Measurements from ENCODE around the gene DNAJC4.
A peak's percentile ranks its signal among the peaks of the same experiment; 100 is the strongest.

DNAJC4 gene

GRCh38 chr11:64224151-64224890, 6.0 kb upstream of the DNAJC4 start:
- peak overlapping the region; percentile 94 for H3K4me3 ChIP-seq (replicated peaks; ENCODE audit: low read depth, low read length)
- DNase-seq (ENCODE audit: extremely low read depth, insufficient read length) = no peak
- TF ChIP-seq CTCF (IDR thresholded peaks at IDR 0.05; ENCODE audit: insufficient read depth, low read length, poor library complexity, severe bottlenecking) = no peak
- no peaks in the 10 kb centered on the region for H3K27me3 ChIP-seq (replicated peaks; ENCODE audit: control insufficient read depth, insufficient read depth, low read length)
- peaks cover 34% of the 10 kb centered on the region for H3K36me3 ChIP-seq (ENCODE audit: control insufficient read depth, insufficient read depth, low read length)

- DNase-seq (ENCODE audit: extremely low read depth, insufficient read length) = no peak
- Histone ChIP-seq H3K4me3 (replicated peaks; ENCODE audit: low read depth, low read length) (peak overlapping the region; percentile 94), H3K36me3 (ENCODE audit: control insufficient read depth, insufficient read depth, low read length) (peaks cover 29% of the 10 kb centered on the region), H3K27me3 (replicated peaks; ENCODE audit: control insufficient read depth, insufficient read depth, low read length) (no peaks in the 10 kb centered on the region)
- TF ChIP-seq CTCF (IDR thresholded peaks at IDR 0.05; ENCODE audit: insufficient read depth, low read length, poor library complexity, severe bottlenecking) = no peak
These were observed 5.3 kb upstream of the DNAJC4 start for GRCh38 chr11:64224891-64225607.

GRCh38 chr11:64225608-64226506, 4.5 kb upstream of the DNAJC4 start, which contains the start of the genes NUDT22 and TRPT1:
Gene NUDT22, plus strand, starts transcription at chr11:64226274. Its CDS starts 379 bp downstream, at chr11:64226653.
Gene TRPT1, minus strand, starts transcription at chr11:64226186. Its CDS starts 326 bp downstream, at chr11:64225860.
- DNase-seq (ENCODE audit: extremely low read depth, insufficient read length) = peak; percentile 92
- Histone ChIP-seq H3K27me3 (replicated peaks; ENCODE audit: control insufficient read depth, insufficient read depth, low read length) (no peaks in the 10 kb centered on the region), H3K36me3 (ENCODE audit: control insufficient read depth, insufficient read depth, low read length) (peaks cover 22% of the 10 kb centered on the region), H3K4me3 (replicated peaks; ENCODE audit: low read depth, low read length) (peak within 1 kb of the TSS; percentile 94)
- TF ChIP-seq CTCF (IDR thresholded peaks at IDR 0.05; ENCODE audit: insufficient read depth, low read length, poor library complexity, severe bottlenecking) = peak; percentile 35

- H3K36me3 ChIP-seq (ENCODE audit: control insufficient read depth, insufficient read depth, low read length) = peaks cover 17% of the 10 kb centered on the region
- peak overlapping the region; percentile 94 for H3K4me3 ChIP-seq (replicated peaks; ENCODE audit: low read depth, low read length)
- no peaks in the 10 kb centered on the region for H3K27me3 ChIP-seq (replicated peaks; ENCODE audit: control insufficient read depth, insufficient read depth, low read length)
- peak; percentile 6 for TF ChIP-seq CTCF (IDR thresholded peaks at IDR 0.05; ENCODE audit: insufficient read depth, low read length, poor library complexity, severe bottlenecking)
- peak; percentile 82 for DNase-seq (ENCODE audit: extremely low read depth, insufficient read length)
These were observed 3.8 kb upstream of the DNAJC4 start for GRCh38 chr11:64226507-64227051.

DNA sequence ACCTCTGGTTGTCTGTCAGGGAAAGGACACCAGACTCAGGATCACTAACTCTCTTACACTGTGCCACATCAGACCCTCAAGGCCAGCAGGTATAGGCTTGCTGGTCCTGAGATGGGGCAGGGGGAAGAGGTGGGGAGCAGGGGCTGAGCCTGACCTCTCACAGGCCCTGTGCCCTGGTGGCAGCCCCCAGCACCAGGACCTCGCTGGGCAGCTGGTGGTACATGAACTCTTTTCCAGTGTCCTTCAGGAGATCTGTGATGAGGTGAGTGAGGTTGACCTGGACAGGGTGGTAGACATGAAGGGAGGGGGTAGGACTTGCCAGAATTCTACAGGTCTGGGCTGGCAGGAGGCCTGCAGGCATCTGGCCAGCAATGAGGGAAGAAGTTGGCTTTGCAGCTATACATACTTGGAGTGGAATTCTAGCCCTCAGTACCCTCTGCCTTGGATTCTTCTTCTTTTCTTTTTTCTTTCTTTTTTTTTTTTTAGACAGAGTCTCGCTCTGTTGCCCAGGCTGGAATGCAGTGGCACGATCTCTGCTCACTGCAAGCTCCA, 2.9 kb upstream of the DNAJC4 start:
- Histone ChIP-seq H3K27me3 (replicated peaks; ENCODE audit: control insufficient read depth, insufficient read depth, low read length) (no peaks in the 10 kb centered on the region), H3K36me3 (ENCODE audit: control insufficient read depth, insufficient read depth, low read length) (peaks cover 16% of the 10 kb centered on the region), H3K4me3 (replicated peaks; ENCODE audit: low read depth, low read length) (peak overlapping the region; percentile 94)
- DNase-seq (ENCODE audit: extremely low read depth, insufficient read length) = no peak
- TF ChIP-seq CTCF (IDR thresholded peaks at IDR 0.05; ENCODE audit: insufficient read depth, low read length, poor library complexity, severe bottlenecking) = no peak

Data from GM06990 (cell line).